H9 (cell line): ENCODE results near the gene TM2D1. TPM values are rescaled to one million over a fixed set of nuclear protein-coding genes. Genes with fewer than 3 reads are reported as not detected.

Source experiments
- DNase-seq: peaks from one replicate; pipeline ENCODE4 v3.0.0-alpha.2; 2017
- H2AFZ ChIP-seq: one replicate; pipeline ENCODE4 v1.6.1; 2013; ENCODE audit warnings: mild to moderate bottlenecking, low read length, control low read depth, moderate library complexity
- H2AK5ac ChIP-seq: 2 replicates; pipeline ENCODE4 v1.6.1; 2013; ENCODE audit warnings: low read length, control low read depth, mixed read lengths; ENCODE audit not compliant: insufficient read length
- H2BK120ac ChIP-seq: one replicate; pipeline ENCODE4 v1.6.1; 2013; ENCODE audit warnings: low read depth, mild to moderate bottlenecking, low read length, control low read depth, inconsistent platforms; ENCODE audit not compliant: poor library complexity, severe bottlenecking
- H2BK12ac ChIP-seq: 2 replicates; pipeline ENCODE4 v1.6.1; 2013; ENCODE audit warnings: low read length, control low read depth, mixed read lengths, low read depth; ENCODE audit not compliant: insufficient read length
- H2BK15ac ChIP-seq: 2 replicates; pipeline ENCODE4 v1.6.1; 2013; ENCODE audit warnings: low read depth, low read length, control low read depth
- H2BK20ac ChIP-seq: one replicate; pipeline ENCODE4 v1.6.1; 2013; ENCODE audit warnings: low read depth, mild to moderate bottlenecking, low read length, control low read depth, inconsistent platforms; ENCODE audit not compliant: poor library complexity, severe bottlenecking
- H2BK5ac ChIP-seq: 2 replicates; pipeline ENCODE4 v1.6.1; 2013; ENCODE audit warnings: low read length, control low read depth, mixed read lengths; ENCODE audit not compliant: insufficient read length
- H3K14ac ChIP-seq: 2 replicates; pipeline ENCODE4 v1.6.1; 2013; ENCODE audit warnings: low read length, control low read depth; ENCODE audit not compliant: insufficient read depth
- H3K18ac ChIP-seq: 2 replicates; pipeline ENCODE4 v1.6.1; 2013; ENCODE audit warnings: low read depth, mild to moderate bottlenecking, mixed read lengths, low read length, control low read depth; ENCODE audit not compliant: insufficient read length
- H3K23ac ChIP-seq: 2 replicates; pipeline ENCODE4 v1.6.1; 2013; ENCODE audit warnings: low read length, control low read depth, mixed read lengths, low read depth; ENCODE audit not compliant: insufficient read length
- H3K23me2 ChIP-seq: 2 replicates; pipeline ENCODE4 v1.6.1; 2013; ENCODE audit warnings: low read depth, mild to moderate bottlenecking, mixed read lengths, low read length, control low read depth; ENCODE audit not compliant: insufficient read length, poor library complexity, severe bottlenecking
- H3K27ac ChIP-seq: 2 replicates; pipeline ENCODE4 v1.5.1; 2013; ENCODE audit warnings: low read length, control low read depth, mixed read lengths, low read depth; ENCODE audit not compliant: insufficient read length
- H3K27me3 ChIP-seq: 2 replicates; pipeline ENCODE4 v1.6.1; 2013; ENCODE audit warnings: low read length, control low read depth, inconsistent platforms; ENCODE audit not compliant: insufficient read depth
- H3K4ac ChIP-seq: 2 replicates; pipeline ENCODE4 v1.6.1; 2013; ENCODE audit warnings: low read depth, mild to moderate bottlenecking, control low read depth, inconsistent platforms, low read length, moderate library complexity
- H3K4me1 ChIP-seq: 2 replicates; pipeline ENCODE4 v1.6.1; 2013; ENCODE audit warnings: low read length, control low read depth, inconsistent platforms; ENCODE audit not compliant: insufficient read depth
- H3K4me2 ChIP-seq: 2 replicates; pipeline ENCODE4 v1.6.1; 2013; ENCODE audit warnings: low read length, control low read depth, mixed read lengths; ENCODE audit not compliant: insufficient read length, insufficient read depth
- H3K56ac ChIP-seq: 2 replicates; pipeline ENCODE4 v1.6.1; 2013; ENCODE audit warnings: low read depth, mild to moderate bottlenecking, mixed read lengths, low read length, control low read depth; ENCODE audit not compliant: insufficient read length
- H3K79me1 ChIP-seq: 2 replicates; pipeline ENCODE4 v1.6.1; 2013; ENCODE audit warnings: low read depth, mild to moderate bottlenecking, moderate library complexity, low read length, control low read depth, inconsistent platforms; ENCODE audit not compliant: insufficient read depth, poor library complexity, severe bottlenecking
- H3K79me2 ChIP-seq: 2 replicates; pipeline ENCODE4 v1.6.1; 2013; ENCODE audit warnings: low read length, control low read depth, inconsistent platforms; ENCODE audit not compliant: insufficient read depth
- H3K9ac ChIP-seq: 2 replicates; pipeline ENCODE4 v1.6.1; 2013; ENCODE audit warnings: low read length, control low read depth, mixed read lengths; ENCODE audit not compliant: insufficient read length; ENCODE audit errors: extremely low read depth
- H3K9me3 ChIP-seq: one replicate; pipeline ENCODE4 v1.6.1; 2013; ENCODE audit warnings: low read depth, low read length, inconsistent platforms; ENCODE audit not compliant: control insufficient read depth
- H3T11ph ChIP-seq: one replicate; pipeline ENCODE4 v1.6.1; 2013; ENCODE audit warnings: mild to moderate bottlenecking, low read length, control low read depth, inconsistent platforms
- H4K20me1 ChIP-seq: one replicate; pipeline ENCODE4 v1.6.1; 2013; ENCODE audit not compliant: control insufficient read depth, insufficient read length, insufficient read depth
- H4K5ac ChIP-seq: 2 replicates; pipeline ENCODE4 v1.6.1; 2013; ENCODE audit warnings: low read depth, mild to moderate bottlenecking, mixed read lengths, low read length, control low read depth; ENCODE audit not compliant: insufficient read length
- H4K8ac ChIP-seq: replicated peaks from 2 replicates; pipeline ENCODE4 v1.6.1; 2013; ENCODE audit warnings: low read length, control low read depth, mixed read lengths, low read depth; ENCODE audit not compliant: insufficient read length
- H4K91ac ChIP-seq: 2 replicates; pipeline ENCODE4 v1.6.1; 2013; ENCODE audit warnings: low read depth, mild to moderate bottlenecking, moderate library complexity, mixed read lengths, low read length, control low read depth; ENCODE audit not compliant: insufficient read length
- H3K27ac Mint-ChIP-seq, 3 experiments: 2 replicates in 2 of 3; 3 replicates in 1 of 3; pipeline ENCODE4 v1.8.0; 2020 to 2021; ENCODE audit warnings: mixed read lengths in 3 of 3, mild to moderate bottlenecking in 1 of 3, moderate library complexity in 1 of 3
- H3K27me3 Mint-ChIP-seq: 2 replicates; pipeline ENCODE4 v1.8.0; 2021; ENCODE audit warnings: low read depth, mild to moderate bottlenecking, moderate library complexity, mixed read lengths
- H3K36me3 Mint-ChIP-seq, 3 experiments: 2 replicates in 2 of 3; 3 replicates in 1 of 3; pipeline ENCODE4 v1.8.0; 2020 to 2021; ENCODE audit warnings: low read depth in 3 of 3, mixed read lengths in 3 of 3; ENCODE audit not compliant: insufficient read depth in 1 of 3
- H3K4me1 Mint-ChIP-seq, 2 experiments: 2 replicates each; pipeline ENCODE4 v1.8.0; 2020; ENCODE audit warnings: mixed read lengths in 2 of 2
- H3K4me3 Mint-ChIP-seq, 2 experiments: 2 replicates in 1 of 2; 3 replicates in 1 of 2; pipeline ENCODE4 v1.8.0; 2020 to 2021; ENCODE audit warnings: mild to moderate bottlenecking in 2 of 2, mixed read lengths in 2 of 2, moderate library complexity in 1 of 2
- H3K9me3 Mint-ChIP-seq, 2 experiments: 2 replicates in 1 of 2; 3 replicates in 1 of 2; pipeline ENCODE4 v1.8.0; 2020; ENCODE audit warnings: mild to moderate bottlenecking in 2 of 2, mixed read lengths in 2 of 2, moderate library complexity in 1 of 2
- CTCF ChIP-seq: fragments of 200-600 bp; sonication (generic); conservative IDR thresholded peaks from 3 replicates; pipeline ENCODE4 v1.8.0; 2021; ENCODE audit warnings: antibody characterized with exemption, mild to moderate bottlenecking
- WGBS: extraction: QIAGEN DNeasy Blood & Tissue Kit; methylation state at CpG from one replicate; pipeline ENCODE4 v1.1.7; 2013; ENCODE audit warnings: missing lambda C conversion rate, low lambda C conversion rate, mixed read lengths; ENCODE audit not compliant: insufficient read length; ENCODE audit errors: extremely low coverage; 5-methylcytosine and 5-hydroxymethylcytosine counted together
- total RNA-seq: library from RNA; stranded (reverse); gene quantifications from 2 replicates; pipeline ENCODE4 v1.2.1, GENCODE V29; 2021

Gene TM2D1
- total RNA-seq, 1 experiment from 2014 or later: 20.3 TPM

GRCh38 chr1:61749574-61749973, 24.6 kb upstream of the TM2D1 start:
- Histone ChIP-seq H3K27ac (no peak overlapping the region), H4K91ac (no peak overlapping the region), H2BK5ac (no peak overlapping the region), H3T11ph (no peak overlapping the region), H3K23ac (no peak overlapping the region), H4K8ac (no peak overlapping the region), H2BK20ac (no peak overlapping the region), H2BK120ac (no peak overlapping the region), H4K5ac (no peak overlapping the region), H3K79me1 (peaks cover 2% of the 10 kb centered on the region), H3K79me2 (peaks cover 17% of the 10 kb centered on the region; the same call in 1 of the 2 replicates), H3K4me2 (no peak overlapping the region), H3K23me2 (no peaks in the 10 kb centered on the region), H3K9me3 (no peaks in the 10 kb centered on the region), H4K20me1 (no peaks in the 10 kb centered on the region), H3K9ac (no peak overlapping the region), H2AK5ac (no peak overlapping the region), H3K4me1 (peaks cover 4% of the 10 kb centered on the region; the same call in 1 of the 2 replicates), H2BK12ac (no peak overlapping the region), H3K27me3 (no peaks in the 10 kb centered on the region), H2AFZ (no peak overlapping the region), H3K18ac (no peak overlapping the region), H3K4ac (no peak overlapping the region), H2BK15ac (no peak overlapping the region), H3K56ac (no peak overlapping the region), H3K14ac (no peak overlapping the region)
- Mint-ChIP-seq H3K9me3 (no peaks in the 10 kb centered on the region), H3K27ac (no peak overlapping the region), H3K4me3 (no peak overlapping the region), H3K4me1 (peaks cover 28 to 30% of the 10 kb centered on the region in 2 experiments), H3K27me3 (no peaks in the 10 kb centered on the region), H3K36me3 (peaks cover 0 to 8% (median 5%) of the 10 kb centered on the region in 3 experiments; a peak in 4 of 7 replicates)
- DNase-seq: no peak
- no peak for TF ChIP-seq CTCF
- WGBS: no CpG with 5 or more reads among the region's 2 CpGs
